Thyroid gland (tissue), 4 donors: ENCODE measurements around the gene LRRC73.

Experiments used
- POLR2A ChIP-seq, 2 donors: fragments of 450-650 bp; IDR thresholded peaks; one replicate each; pipeline ENCODE4 v1.6.1; 2017; ENCODE audit warnings: antibody characterized with exemption in 2 of 2, mild to moderate bottlenecking in 2 of 2, moderate library complexity in 1 of 2
- TF ChIP-seq, protein P1 (sequence below), 6 experiments: fragments of 200-600 bp in 3 of 6; fragments of 450-650 bp in 3 of 6; sonication (generic) in 3 of 6; IDR thresholded peaks; one replicate each; pipeline ENCODE4 v1.5.1; 2016 to 2019; ENCODE audit warnings: antibody characterized with exemption in 6 of 6, mild to moderate bottlenecking in 2 of 6, inconsistent platforms in 1 of 6, moderate library complexity in 1 of 6

DNA sequence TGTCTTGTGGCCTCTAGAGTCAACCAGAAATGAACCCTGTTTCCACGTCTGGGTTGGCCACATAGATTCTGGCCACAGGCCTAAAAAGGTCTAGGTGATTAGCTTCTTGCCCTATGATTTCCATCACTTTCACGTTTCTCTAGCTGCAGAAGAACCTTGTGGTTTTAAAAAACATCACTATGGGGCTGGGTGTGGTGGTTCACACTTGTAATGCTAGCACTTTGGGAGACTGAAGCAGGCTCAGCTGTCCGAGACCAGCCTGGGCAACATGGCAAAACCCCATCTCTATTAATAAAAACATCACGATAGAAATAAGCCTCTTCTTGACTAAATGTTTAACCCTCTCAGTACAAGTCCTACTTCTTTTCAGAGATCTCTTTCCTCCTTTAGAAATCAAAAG, 34.3 kb upstream of the LRRC73 start:
- TF ChIP-seq, protein P1, sequence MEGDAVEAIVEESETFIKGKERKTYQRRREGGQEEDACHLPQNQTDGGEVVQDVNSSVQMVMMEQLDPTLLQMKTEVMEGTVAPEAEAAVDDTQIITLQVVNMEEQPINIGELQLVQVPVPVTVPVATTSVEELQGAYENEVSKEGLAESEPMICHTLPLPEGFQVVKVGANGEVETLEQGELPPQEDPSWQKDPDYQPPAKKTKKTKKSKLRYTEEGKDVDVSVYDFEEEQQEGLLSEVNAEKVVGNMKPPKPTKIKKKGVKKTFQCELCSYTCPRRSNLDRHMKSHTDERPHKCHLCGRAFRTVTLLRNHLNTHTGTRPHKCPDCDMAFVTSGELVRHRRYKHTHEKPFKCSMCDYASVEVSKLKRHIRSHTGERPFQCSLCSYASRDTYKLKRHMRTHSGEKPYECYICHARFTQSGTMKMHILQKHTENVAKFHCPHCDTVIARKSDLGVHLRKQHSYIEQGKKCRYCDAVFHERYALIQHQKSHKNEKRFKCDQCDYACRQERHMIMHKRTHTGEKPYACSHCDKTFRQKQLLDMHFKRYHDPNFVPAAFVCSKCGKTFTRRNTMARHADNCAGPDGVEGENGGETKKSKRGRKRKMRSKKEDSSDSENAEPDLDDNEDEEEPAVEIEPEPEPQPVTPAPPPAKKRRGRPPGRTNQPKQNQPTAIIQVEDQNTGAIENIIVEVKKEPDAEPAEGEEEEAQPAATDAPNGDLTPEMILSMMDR (IDR thresholded peaks at IDR 0.05) = no peak
- TF ChIP-seq POLR2A (IDR thresholded peaks at IDR 0.05) = no peak
